ENCODE results near the gene NMNAT3. TPM values are rescaled to one million over a fixed set of nuclear protein-coding genes. Genes with fewer than 3 reads are reported as not detected.

NMNAT3 gene
- total RNA-seq, 1 experiment from 2014 or later = 4.6 TPM

- POLR2A ChIA-PET = no interaction called here
- peaks cover 20% of the 10 kb centered on the region for H3K27me3 Mint-ChIP-seq (ENCODE audit: low read depth)
- H3K27ac Mint-ChIP-seq = no peak overlapping the region
- TF ChIP-seq, protein P1, sequence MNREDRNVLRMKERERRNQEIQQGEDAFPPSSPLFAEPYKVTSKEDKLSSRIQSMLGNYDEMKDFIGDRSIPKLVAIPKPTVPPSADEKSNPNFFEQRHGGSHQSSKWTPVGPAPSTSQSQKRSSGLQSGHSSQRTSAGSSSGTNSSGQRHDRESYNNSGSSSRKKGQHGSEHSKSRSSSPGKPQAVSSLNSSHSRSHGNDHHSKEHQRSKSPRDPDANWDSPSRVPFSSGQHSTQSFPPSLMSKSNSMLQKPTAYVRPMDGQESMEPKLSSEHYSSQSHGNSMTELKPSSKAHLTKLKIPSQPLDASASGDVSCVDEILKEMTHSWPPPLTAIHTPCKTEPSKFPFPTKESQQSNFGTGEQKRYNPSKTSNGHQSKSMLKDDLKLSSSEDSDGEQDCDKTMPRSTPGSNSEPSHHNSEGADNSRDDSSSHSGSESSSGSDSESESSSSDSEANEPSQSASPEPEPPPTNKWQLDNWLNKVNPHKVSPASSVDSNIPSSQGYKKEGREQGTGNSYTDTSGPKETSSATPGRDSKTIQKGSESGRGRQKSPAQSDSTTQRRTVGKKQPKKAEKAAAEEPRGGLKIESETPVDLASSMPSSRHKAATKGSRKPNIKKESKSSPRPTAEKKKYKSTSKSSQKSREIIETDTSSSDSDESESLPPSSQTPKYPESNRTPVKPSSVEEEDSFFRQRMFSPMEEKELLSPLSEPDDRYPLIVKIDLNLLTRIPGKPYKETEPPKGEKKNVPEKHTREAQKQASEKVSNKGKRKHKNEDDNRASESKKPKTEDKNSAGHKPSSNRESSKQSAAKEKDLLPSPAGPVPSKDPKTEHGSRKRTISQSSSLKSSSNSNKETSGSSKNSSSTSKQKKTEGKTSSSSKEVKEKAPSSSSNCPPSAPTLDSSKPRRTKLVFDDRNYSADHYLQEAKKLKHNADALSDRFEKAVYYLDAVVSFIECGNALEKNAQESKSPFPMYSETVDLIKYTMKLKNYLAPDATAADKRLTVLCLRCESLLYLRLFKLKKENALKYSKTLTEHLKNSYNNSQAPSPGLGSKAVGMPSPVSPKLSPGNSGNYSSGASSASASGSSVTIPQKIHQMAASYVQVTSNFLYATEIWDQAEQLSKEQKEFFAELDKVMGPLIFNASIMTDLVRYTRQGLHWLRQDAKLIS (CRISPR knock-in tag; IDR thresholded peaks at IDR 0.05; ENCODE audit: borderline replicate concordance) = no peak
- TF ChIP-seq TEAD1 (CRISPR knock-in tag; IDR thresholded peaks at IDR 0.05) (no peak), FOXP1 (CRISPR knock-in tag; IDR thresholded peaks at IDR 0.05; ENCODE audit: borderline replicate concordance) (no peak), ATF2 (CRISPR knock-in tag; IDR thresholded peaks at IDR 0.05; ENCODE audit: borderline replicate concordance, low read depth) (no peak), TEAD4 (CRISPR knock-in tag; IDR thresholded peaks at IDR 0.05) (no peak), ZNF219 (CRISPR knock-in tag; IDR thresholded peaks at IDR 0.05; ENCODE audit: borderline replicate concordance) (no peak), EMX1 (CRISPR knock-in tag; IDR thresholded peaks at IDR 0.05) (no peak), ETV6 (CRISPR knock-in tag; IDR thresholded peaks at IDR 0.05) (no peak), CREM (CRISPR knock-in tag; IDR thresholded peaks at IDR 0.05) (no peak)
- ATAC-seq = peak; percentile 14
- CTCF ChIA-PET = interaction anchor here (0.8 kb wide), 1 partner anchor 15 kb away, joined by 3 read pairs; no protein-coding TSS in a partner anchor
- H3K4me3 Mint-ChIP-seq = no peak overlapping the region
- H3K36me3 Mint-ChIP-seq = no peaks in the 10 kb centered on the region
- no peak for DNase-seq (ENCODE audit: low spot score)
- H3K4me1 Mint-ChIP-seq = peaks cover 67% of the 10 kb centered on the region
- no peaks in the 10 kb centered on the region for H3K9me3 Mint-ChIP-seq
These were observed 142.5 kb downstream of the NMNAT3 start for GRCh38 chr3:139534992-139535879.

GRCh38 chr3:139534455-139534812 lies 143.3 kb downstream of the NMNAT3 start:
- DNase-seq (ENCODE audit: low spot score) = no peak
- no peak overlapping the region for H3K27ac Mint-ChIP-seq
- H3K36me3 Mint-ChIP-seq = no peaks in the 10 kb centered on the region
- no peak for ATAC-seq
- ChIA-PET POLR2A (no interaction called here), CTCF (interaction anchor here (0.6 to 0.8 kb wide), 2 partner anchors 14 to 106 kb away, joined by 3 to 4 read pairs; no protein-coding TSS in a partner anchor)
- peaks cover 72% of the 10 kb centered on the region for H3K4me1 Mint-ChIP-seq
- H3K4me3 Mint-ChIP-seq = no peak overlapping the region
- H3K9me3 Mint-ChIP-seq = no peaks in the 10 kb centered on the region
- TF ChIP-seq STAT6 (CRISPR knock-in tag; conservative IDR thresholded peaks at IDR 0.05; ENCODE audit: low read depth) (no peak), ZBTB43 (CRISPR knock-in tag; IDR thresholded peaks at IDR 0.05) (no peak), FOXK1 (CRISPR knock-in tag; IDR thresholded peaks at IDR 0.05) (no peak)
- peaks cover 20% of the 10 kb centered on the region for H3K27me3 Mint-ChIP-seq (ENCODE audit: low read depth)

Data from WTC11 (cell line).